Thoracic aorta (tissue), 2 donors: ENCODE measurements around the gene SHANK3. TPM values are rescaled to one million over a fixed set of nuclear protein-coding genes. Genes with fewer than 3 reads are reported as not detected.

Experiments
- ATAC-seq: fragments of 150-250 bp; one replicate; pipeline ENCODE4 v1.8.0; 2017; ENCODE audit warnings: low read depth; ENCODE audit not compliant: insufficient number of reproducible peaks, low FRiP score
- DNase-seq: peaks from one replicate; pipeline ENCODE4 v3.0.0-alpha.2; 2020; ENCODE audit warnings: low spot score
- H3K27ac ChIP-seq, 2 donors: fragments of 200-600 bp; sonication (generic); 1 replicate in 1 of 2; 2 replicates in 1 of 2; pipeline ENCODE4 v1.5.1; 2016; ENCODE audit warnings: mild to moderate bottlenecking in 2 of 2, moderate library complexity in 2 of 2
- H3K27me3 ChIP-seq: fragments of 200-600 bp; sonication (generic); replicated peaks from 2 replicates; pipeline ENCODE4 v1.6.0; 2016; ENCODE audit warnings: mild to moderate bottlenecking; ENCODE audit not compliant: insufficient read depth
- H3K36me3 ChIP-seq: fragments of 200-600 bp; sonication (generic); one replicate; pipeline ENCODE4 v1.5.1; 2016
- H3K4me1 ChIP-seq, 2 donors: fragments of 200-600 bp; sonication (generic); 1 replicate in 1 of 2; 2 replicates in 1 of 2; pipeline versions ENCODE4 v1.5.1 to v1.6.0; 2016; ENCODE audit warnings: low read depth in 2 of 2, mild to moderate bottlenecking in 1 of 2; ENCODE audit not compliant: control insufficient read depth in 1 of 2
- H3K4me3 ChIP-seq: fragments of 200-600 bp; sonication (generic); 2 replicates; pipeline ENCODE4 v1.5.1; 2016; ENCODE audit warnings: mild to moderate bottlenecking
- H3K9me3 ChIP-seq: fragments of 200-600 bp; sonication (generic); 2 replicates; pipeline ENCODE4 v1.5.1; 2016
- total RNA-seq, 2 donors: library from RNA; depleted of rRNA; stranded (reverse); fragments of >200 nt; gene quantifications; one replicate each; pipeline versions ENCODE4 v1.1.0 to v1.2.3, GENCODE V29; 2016
- TF ChIP-seq, protein P1 (sequence below): fragments of 200-600 bp; sonication (generic); IDR thresholded peaks from one replicate; pipeline ENCODE4 v1.5.1; 2019; ENCODE audit warnings: antibody characterized with exemption

The SHANK3 gene
- total RNA-seq, 2 donors from 2014 or later, result 10.7 to 14.3 TPM

DNA sequence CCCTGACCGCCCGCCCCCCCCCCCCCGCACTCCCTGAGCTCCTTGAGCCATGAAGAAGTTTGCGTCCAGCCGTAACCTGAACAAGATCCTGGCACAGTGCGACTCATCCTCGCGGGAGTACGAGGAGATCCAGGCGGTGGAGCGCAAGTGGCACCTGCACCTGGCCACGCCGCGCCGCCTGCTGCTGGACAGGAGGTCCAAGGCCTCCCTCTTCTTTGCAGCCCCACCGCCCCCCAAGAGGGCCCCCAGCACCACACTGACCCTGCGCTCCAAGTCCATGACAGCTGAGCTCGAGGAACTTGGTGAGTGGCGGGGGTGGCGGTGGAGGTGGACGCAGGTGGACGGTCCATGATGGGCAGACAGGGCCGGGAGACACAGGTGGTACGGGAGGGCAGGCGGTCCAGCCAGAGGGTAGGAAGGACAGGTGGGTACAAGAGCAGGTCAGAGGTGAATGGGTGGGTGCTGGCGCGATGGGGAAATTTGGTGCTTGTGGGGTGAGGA is 33.3 kb downstream of the SHANK3 start:
- Histone ChIP-seq H3K4me1 (no peaks in the 10 kb centered on the region), H3K9me3 (no peaks in the 10 kb centered on the region), H3K36me3 (no peaks in the 10 kb centered on the region), H3K4me3 (no peak overlapping the region), H3K27me3 (no peaks in the 10 kb centered on the region), H3K27ac (no peak overlapping the region)
- DNase-seq, result no peak
- ATAC-seq, result no peak
- TF ChIP-seq, protein P1, sequence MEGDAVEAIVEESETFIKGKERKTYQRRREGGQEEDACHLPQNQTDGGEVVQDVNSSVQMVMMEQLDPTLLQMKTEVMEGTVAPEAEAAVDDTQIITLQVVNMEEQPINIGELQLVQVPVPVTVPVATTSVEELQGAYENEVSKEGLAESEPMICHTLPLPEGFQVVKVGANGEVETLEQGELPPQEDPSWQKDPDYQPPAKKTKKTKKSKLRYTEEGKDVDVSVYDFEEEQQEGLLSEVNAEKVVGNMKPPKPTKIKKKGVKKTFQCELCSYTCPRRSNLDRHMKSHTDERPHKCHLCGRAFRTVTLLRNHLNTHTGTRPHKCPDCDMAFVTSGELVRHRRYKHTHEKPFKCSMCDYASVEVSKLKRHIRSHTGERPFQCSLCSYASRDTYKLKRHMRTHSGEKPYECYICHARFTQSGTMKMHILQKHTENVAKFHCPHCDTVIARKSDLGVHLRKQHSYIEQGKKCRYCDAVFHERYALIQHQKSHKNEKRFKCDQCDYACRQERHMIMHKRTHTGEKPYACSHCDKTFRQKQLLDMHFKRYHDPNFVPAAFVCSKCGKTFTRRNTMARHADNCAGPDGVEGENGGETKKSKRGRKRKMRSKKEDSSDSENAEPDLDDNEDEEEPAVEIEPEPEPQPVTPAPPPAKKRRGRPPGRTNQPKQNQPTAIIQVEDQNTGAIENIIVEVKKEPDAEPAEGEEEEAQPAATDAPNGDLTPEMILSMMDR, result no peak

DNA sequence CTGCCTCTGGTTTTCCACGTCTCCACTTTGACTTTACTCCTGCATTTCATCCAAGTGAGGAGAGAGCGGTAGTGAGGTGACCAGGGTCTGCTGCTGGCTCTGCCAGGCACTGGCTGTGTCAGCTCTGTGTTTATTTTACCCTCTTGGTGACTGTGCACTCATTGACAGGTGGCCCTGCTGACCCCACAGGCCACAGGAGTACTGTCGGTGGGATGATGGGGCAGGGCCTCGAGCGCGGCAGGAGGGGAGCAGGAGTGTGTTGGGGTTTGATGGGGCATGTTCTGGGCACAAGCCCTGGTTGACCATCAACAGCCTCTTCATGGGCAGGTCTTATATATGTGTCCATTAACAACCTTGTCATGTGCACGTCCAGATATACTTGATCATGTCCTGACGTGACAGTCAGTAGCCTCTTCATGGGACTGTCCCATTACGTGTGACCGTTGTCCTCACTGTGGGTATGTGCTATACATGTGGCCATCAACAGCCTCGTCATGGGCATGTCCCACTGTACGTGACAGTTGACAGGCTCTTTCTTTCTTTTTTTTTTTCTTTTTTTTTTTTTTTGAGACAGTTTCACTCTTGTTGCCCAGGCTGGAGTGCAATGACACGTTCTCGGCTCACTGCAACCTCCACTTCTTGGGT is 34.0 kb downstream of the SHANK3 start:
- Histone ChIP-seq H3K4me3 (no peak overlapping the region), H3K27ac (no peak overlapping the region), H3K36me3 (no peaks in the 10 kb centered on the region), H3K9me3 (no peaks in the 10 kb centered on the region), H3K27me3 (no peaks in the 10 kb centered on the region), H3K4me1 (no peaks in the 10 kb centered on the region)
- DNase-seq (no peak), ATAC-seq (no peak)
- TF ChIP-seq, protein P1, result no peak

DNA sequence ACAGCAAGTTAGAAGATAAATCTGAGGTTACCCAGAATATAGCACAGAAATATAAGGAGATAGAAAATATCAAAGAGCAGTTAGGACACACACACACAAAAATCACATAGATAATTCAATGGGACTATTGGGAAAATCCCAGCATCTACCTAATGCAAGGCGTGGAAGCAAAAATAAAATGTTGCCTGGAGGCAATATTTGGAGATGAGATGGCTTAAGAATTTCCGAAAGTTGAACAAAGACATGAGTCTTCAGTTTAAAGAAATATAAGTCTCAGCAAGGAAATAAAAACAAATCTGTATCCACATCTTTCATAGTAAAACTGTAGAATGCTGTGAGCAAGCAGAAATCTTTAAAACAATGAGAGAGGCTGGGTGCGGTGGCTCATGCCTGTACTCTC is 35.9 kb downstream of the SHANK3 start:
- Histone ChIP-seq H3K9me3 (no peaks in the 10 kb centered on the region), H3K27me3 (no peaks in the 10 kb centered on the region), H3K27ac (no peak overlapping the region), H3K4me1 (no peaks in the 10 kb centered on the region), H3K4me3 (no peak overlapping the region), H3K36me3 (no peaks in the 10 kb centered on the region)
- DNase-seq, result no peak
- TF ChIP-seq, protein P1, result no peak
- ATAC-seq, result no peak

DNA sequence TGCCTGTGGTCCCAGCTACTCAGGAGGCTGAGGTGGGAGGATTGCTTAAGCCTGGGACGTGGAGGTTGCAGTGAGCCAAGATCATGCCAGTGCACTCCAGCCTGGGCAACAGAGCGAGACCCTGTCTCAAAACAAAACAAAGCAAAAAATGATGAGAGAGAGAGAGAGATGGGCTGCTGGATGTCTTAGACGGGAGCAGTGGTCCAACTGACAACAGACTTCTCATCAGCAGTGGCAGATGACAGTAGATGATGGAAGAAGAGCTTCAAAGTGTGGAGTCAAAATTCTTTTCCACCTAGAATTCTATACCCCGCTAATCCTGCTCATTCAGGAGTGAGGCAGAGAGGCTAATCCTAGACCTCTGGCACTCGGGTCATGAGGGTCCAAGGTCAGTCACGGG is 36.4 kb downstream of the SHANK3 start:
- no peak overlapping the region for H3K4me3 ChIP-seq
- H3K36me3 ChIP-seq, result no peaks in the 10 kb centered on the region
- H3K9me3 ChIP-seq, result no peaks in the 10 kb centered on the region
- DNase-seq (no peak), ATAC-seq (no peak)
- H3K4me1 ChIP-seq, result no peaks in the 10 kb centered on the region
- H3K27me3 ChIP-seq, result no peaks in the 10 kb centered on the region
- TF ChIP-seq, protein P1, result no peak
- no peak overlapping the region for H3K27ac ChIP-seq

DNA sequence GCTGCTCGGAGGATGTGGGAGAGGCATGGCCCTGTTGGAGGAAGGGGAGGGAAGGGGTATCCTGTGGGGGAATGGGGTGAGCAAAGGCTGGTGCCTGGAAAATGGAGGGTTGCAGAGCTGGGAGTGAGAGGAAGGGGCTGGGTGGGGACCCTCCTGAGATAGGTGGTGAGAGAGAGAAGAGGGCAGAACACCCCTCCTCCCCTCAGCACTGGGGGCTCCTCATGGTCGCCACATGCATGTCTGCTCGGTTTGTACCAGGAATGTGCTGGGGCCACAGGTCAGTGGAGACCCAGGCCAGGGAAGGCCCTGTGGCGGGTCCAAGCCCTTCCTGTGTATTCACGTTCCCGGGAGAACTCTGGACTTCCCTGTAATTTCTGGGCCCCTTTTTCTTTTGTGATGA is 37.6 kb downstream of the SHANK3 start:
- no peak overlapping the region for H3K4me3 ChIP-seq
- no peak overlapping the region for H3K27ac ChIP-seq
- DNase-seq (no peak), ATAC-seq (no peak)
- TF ChIP-seq, protein P1, result no peak
- no peaks in the 10 kb centered on the region for H3K4me1 ChIP-seq
- no peaks in the 10 kb centered on the region for H3K9me3 ChIP-seq
- no peaks in the 10 kb centered on the region for H3K36me3 ChIP-seq
- H3K27me3 ChIP-seq, result no peaks in the 10 kb centered on the region
